ENCODE measurements around the gene NETO1.

NETO1 gene

DNA sequence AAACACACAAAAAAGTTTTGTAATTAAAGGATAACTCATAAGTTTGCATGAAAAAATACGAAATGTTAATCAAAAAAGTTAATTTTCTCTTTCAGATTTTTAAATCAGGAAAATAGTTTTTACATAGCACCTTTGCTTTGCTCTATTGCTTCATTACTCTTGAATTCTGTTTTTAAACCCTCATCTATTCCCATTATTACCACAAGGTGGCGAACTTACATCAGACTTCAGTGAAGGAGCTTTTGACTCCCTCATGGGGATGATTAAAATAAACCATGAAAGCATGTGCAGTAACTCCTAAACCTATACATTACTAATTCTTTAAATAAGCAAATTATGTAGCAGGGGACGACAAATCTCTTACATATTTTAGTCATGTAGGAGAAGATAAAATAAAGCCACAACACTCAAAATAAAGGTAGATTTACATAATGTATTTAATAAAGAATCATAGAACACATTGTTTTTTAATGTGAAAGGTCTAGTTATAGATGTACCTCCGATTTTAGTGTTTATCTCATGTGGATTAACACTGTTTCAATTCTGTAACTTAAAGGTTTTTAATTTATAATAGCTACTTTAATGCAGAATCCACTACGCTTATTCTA lies 105.2 kb downstream of the NETO1 start:
- Histone ChIP-seq H3K4me3 (ENCODE audit: low read depth in 1 of 2, low read length in 1 of 2) (no peak overlapping the region), H3K9me3 (no peaks in the 10 kb centered on the region), H3K36me3 (no peaks in the 10 kb centered on the region), H3K27me3 (no peaks in the 10 kb centered on the region), H3K4me1 (ENCODE audit: control insufficient read depth in 1 of 2, insufficient read depth in 1 of 2, low read depth in 1 of 2, low read length in 1 of 2) (no peaks in the 10 kb centered on the region), H3K27ac (no peak overlapping the region)
- no peak for TF ChIP-seq CTCF (IDR thresholded peaks at IDR 0.05)

- no peak for TF ChIP-seq CTCF (IDR thresholded peaks at IDR 0.05)
- no peaks in the 10 kb centered on the region for H3K9me3 ChIP-seq
- no peaks in the 10 kb centered on the region for H3K27me3 ChIP-seq
- no peaks in the 10 kb centered on the region for H3K4me1 ChIP-seq (ENCODE audit: control insufficient read depth in 1 of 2, insufficient read depth in 1 of 2, low read depth in 1 of 2, low read length in 1 of 2)
- H3K4me3 ChIP-seq (ENCODE audit: low read depth in 1 of 2, low read length in 1 of 2) = no peak overlapping the region
- no peaks in the 10 kb centered on the region for H3K36me3 ChIP-seq
- H3K27ac ChIP-seq = no peak overlapping the region
Measured at GRCh38 chr18:72752220-72752619, 115.6 kb downstream of the NETO1 start.

- Histone ChIP-seq H3K27ac (no peak overlapping the region), H3K4me3 (ENCODE audit: low read depth in 1 of 2, low read length in 1 of 2) (no peak overlapping the region), H3K4me1 (ENCODE audit: control insufficient read depth in 1 of 2, insufficient read depth in 1 of 2, low read depth in 1 of 2, low read length in 1 of 2) (no peaks in the 10 kb centered on the region), H3K9me3 (no peaks in the 10 kb centered on the region), H3K36me3 (no peaks in the 10 kb centered on the region), H3K27me3 (no peaks in the 10 kb centered on the region)
- no peak for TF ChIP-seq CTCF (IDR thresholded peaks at IDR 0.05)
Measured at GRCh38 chr18:72742002-72742401, 125.8 kb downstream of the NETO1 start.

DNA sequence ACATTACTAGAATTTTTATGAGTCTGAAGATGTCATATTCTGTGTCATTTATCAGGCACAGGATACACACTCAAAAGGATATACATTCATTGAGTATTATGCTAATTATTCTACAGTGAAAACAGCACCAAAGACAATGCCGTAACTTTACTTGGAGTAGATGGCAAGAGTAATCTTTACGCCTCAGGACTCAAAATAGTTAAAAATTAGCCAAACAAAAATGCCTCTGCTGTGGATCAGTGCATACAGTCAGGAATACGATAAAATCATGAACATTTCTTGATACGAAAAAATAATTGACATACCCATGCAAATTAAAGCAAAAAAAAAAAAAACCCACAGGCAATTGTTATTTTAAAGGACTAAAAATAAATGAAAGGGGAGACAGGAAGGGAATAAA lies 129.7 kb downstream of the NETO1 start:
- Histone ChIP-seq H3K9me3 (no peaks in the 10 kb centered on the region), H3K36me3 (no peaks in the 10 kb centered on the region), H3K27ac (no peak overlapping the region), H3K27me3 (no peaks in the 10 kb centered on the region), H3K4me3 (ENCODE audit: low read depth in 1 of 2, low read length in 1 of 2) (no peak overlapping the region), H3K4me1 (ENCODE audit: control insufficient read depth in 1 of 2, insufficient read depth in 1 of 2, low read depth in 1 of 2, low read length in 1 of 2) (no peaks in the 10 kb centered on the region)
- TF ChIP-seq CTCF (IDR thresholded peaks at IDR 0.05) = no peak

- Histone ChIP-seq H3K36me3 (no peaks in the 10 kb centered on the region), H3K4me1 (ENCODE audit: control insufficient read depth in 1 of 2, insufficient read depth in 1 of 2, low read depth in 1 of 2, low read length in 1 of 2) (no peaks in the 10 kb centered on the region), H3K9me3 (no peaks in the 10 kb centered on the region), H3K4me3 (ENCODE audit: low read depth in 1 of 2, low read length in 1 of 2) (no peak overlapping the region), H3K27ac (no peak overlapping the region), H3K27me3 (no peaks in the 10 kb centered on the region)
- TF ChIP-seq CTCF (IDR thresholded peaks at IDR 0.05) = no peak
Measured at GRCh38 chr18:72727776-72728175, 140.0 kb downstream of the NETO1 start.
